ENCODE results near the gene GMFB.

DNA sequence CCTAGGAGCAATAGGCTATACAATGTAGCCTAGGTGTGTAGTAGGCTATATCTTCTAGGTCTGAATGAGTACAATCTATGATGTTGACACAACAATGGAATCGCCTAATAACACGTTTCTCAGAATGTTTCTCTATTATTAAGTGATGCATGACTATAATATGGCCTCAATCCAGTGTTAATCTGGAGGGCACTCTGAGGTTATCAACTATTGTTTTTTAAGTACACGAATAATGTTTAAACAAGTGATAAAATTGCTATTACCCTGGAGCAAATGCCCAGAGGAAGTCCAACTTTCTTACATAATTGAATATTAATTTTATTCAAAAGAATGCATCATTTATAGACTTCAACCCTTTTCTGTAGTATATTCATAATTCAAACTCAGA is 31.2 kb downstream of the GMFB start:
- no peak for TF ChIP-seq KLF8 (tag by site-specific recombination; IDR thresholded peaks at IDR 0.05)
- TF ChIP-seq, protein P1, sequence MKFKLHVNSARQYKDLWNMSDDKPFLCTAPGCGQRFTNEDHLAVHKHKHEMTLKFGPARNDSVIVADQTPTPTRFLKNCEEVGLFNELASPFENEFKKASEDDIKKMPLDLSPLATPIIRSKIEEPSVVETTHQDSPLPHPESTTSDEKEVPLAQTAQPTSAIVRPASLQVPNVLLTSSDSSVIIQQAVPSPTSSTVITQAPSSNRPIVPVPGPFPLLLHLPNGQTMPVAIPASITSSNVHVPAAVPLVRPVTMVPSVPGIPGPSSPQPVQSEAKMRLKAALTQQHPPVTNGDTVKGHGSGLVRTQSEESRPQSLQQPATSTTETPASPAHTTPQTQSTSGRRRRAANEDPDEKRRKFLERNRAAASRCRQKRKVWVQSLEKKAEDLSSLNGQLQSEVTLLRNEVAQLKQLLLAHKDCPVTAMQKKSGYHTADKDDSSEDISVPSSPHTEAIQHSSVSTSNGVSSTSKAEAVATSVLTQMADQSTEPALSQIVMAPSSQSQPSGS (tag by site-specific recombination; IDR thresholded peaks at IDR 0.05; ENCODE audit: low read depth): no peak
